Gastroesophageal sphincter (tissue), 3 donors: ENCODE data around the gene ARNT2.

Source experiments
- EP300 ChIP-seq: sonication (generic); formaldehyde crosslinking; IDR thresholded peaks from one replicate; pipeline ENCODE4 v1.6.1; 2017; ENCODE audit warnings: antibody characterized with exemption, mild to moderate bottlenecking
- POLR2A ChIP-seq, 2 donors: fragments of 450-650 bp; IDR thresholded peaks; one replicate each; pipeline ENCODE4 v1.6.1; 2017; ENCODE audit warnings: antibody characterized with exemption in 2 of 2, mild to moderate bottlenecking in 2 of 2, moderate library complexity in 1 of 2
- TF ChIP-seq, protein P1 (sequence below), 4 experiments: fragments of 200-600 bp in 2 of 4; fragments of 450-650 bp in 2 of 4; sonication (generic) in 1 of 4; IDR thresholded peaks; one replicate each; pipeline ENCODE4 v1.5.1; 2017 to 2019; ENCODE audit warnings: antibody characterized with exemption in 4 of 4, mild to moderate bottlenecking in 2 of 4, moderate library complexity in 2 of 4

DNA sequence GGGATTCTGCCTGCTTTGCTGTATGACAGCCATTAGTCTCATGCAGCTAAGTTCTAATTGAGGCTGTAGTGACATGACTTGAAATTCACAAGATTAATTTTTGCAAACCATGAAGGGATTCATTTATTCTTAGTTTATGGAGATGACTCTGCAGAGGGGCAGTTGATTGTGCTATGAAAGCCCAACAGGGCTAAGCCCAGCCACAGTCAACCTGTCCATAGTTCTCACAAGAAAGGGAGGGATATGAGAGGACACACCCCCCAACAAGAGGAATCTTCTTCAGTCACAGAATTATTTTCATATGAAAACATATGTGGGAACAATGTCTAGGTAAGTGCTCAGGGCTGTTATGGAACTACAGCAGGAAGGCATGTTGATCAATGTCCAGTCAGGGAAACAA lies 229.0 kb downstream of the ARNT2 start:
- TF ChIP-seq, protein P1, sequence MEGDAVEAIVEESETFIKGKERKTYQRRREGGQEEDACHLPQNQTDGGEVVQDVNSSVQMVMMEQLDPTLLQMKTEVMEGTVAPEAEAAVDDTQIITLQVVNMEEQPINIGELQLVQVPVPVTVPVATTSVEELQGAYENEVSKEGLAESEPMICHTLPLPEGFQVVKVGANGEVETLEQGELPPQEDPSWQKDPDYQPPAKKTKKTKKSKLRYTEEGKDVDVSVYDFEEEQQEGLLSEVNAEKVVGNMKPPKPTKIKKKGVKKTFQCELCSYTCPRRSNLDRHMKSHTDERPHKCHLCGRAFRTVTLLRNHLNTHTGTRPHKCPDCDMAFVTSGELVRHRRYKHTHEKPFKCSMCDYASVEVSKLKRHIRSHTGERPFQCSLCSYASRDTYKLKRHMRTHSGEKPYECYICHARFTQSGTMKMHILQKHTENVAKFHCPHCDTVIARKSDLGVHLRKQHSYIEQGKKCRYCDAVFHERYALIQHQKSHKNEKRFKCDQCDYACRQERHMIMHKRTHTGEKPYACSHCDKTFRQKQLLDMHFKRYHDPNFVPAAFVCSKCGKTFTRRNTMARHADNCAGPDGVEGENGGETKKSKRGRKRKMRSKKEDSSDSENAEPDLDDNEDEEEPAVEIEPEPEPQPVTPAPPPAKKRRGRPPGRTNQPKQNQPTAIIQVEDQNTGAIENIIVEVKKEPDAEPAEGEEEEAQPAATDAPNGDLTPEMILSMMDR (IDR thresholded peaks at IDR 0.05) = no peak
- TF ChIP-seq POLR2A (IDR thresholded peaks at IDR 0.05) (no peak), EP300 (no peak)
